Nephron (organoid): ENCODE data around the gene SH2D2A.
"Not testable (repeated sequence)": the region's sequence is repeated elsewhere in the genome, so short reads cannot be mapped to it uniquely, and the experiment has no call there.

Experiments
- H3K27ac Mint-ChIP-seq, 3 experiments: 2 replicates each; pipeline ENCODE4 v1.8.0; 2020; ENCODE audit warnings: mixed read lengths in 3 of 3, mild to moderate bottlenecking in 2 of 3, moderate library complexity in 1 of 3
- H3K27me3 Mint-ChIP-seq: 2 replicates; pipeline ENCODE4 v1.8.0; 2021; ENCODE audit warnings: low read depth, mild to moderate bottlenecking, moderate library complexity, mixed read lengths
- H3K36me3 Mint-ChIP-seq: 2 replicates; pipeline ENCODE4 v1.8.0; 2020; ENCODE audit warnings: low read depth, mixed read lengths
- H3K4me1 Mint-ChIP-seq: 2 replicates; pipeline ENCODE4 v1.8.0; 2020; ENCODE audit warnings: mixed read lengths
- H3K4me3 Mint-ChIP-seq, 3 experiments: 2 replicates each; pipeline ENCODE4 v1.8.0; 2020; ENCODE audit warnings: mild to moderate bottlenecking in 3 of 3, mixed read lengths in 3 of 3, moderate library complexity in 2 of 3
- H3K9me3 Mint-ChIP-seq: 2 replicates; pipeline ENCODE4 v1.8.0; 2020; ENCODE audit warnings: mixed read lengths
- CTCF ChIP-seq, 3 experiments: fragments of 200-600 bp; sonication (generic); IDR thresholded peaks; one replicate each; pipeline ENCODE4 v1.5.0; 2021; ENCODE audit warnings: antibody characterized with exemption in 3 of 3; ENCODE audit not compliant: unreplicated experiment in 3 of 3

The SH2D2A gene

GRCh38 chr1:156767101-156767878 lies 49.4 kb downstream of the SH2D2A start, which contains the start of gene PRCC:
Gene PRCC, plus strand, starts transcription at chr1:156767535. Its CDS starts 237 bp downstream, at chr1:156767772.
- Mint-ChIP-seq H3K27ac (peak within 1 kb of the TSS in 2 of 3 experiments; percentile 83 to 90), H3K4me1 (peaks cover 35% of the 10 kb centered on the region), H3K9me3 (no peaks in the 10 kb centered on the region), H3K36me3 (peaks cover 16% of the 10 kb centered on the region), H3K4me3 (no peak within 1 kb of the TSS), H3K27me3 (no peaks in the 10 kb centered on the region)
- no peak for TF ChIP-seq CTCF (IDR thresholded peaks at IDR 0.05; ENCODE audit: unreplicated experiment in 3 of 3)

- no peak overlapping the region for H3K4me3 Mint-ChIP-seq
- H3K9me3 Mint-ChIP-seq = no peaks in the 10 kb centered on the region
- no peaks in the 10 kb centered on the region for H3K27me3 Mint-ChIP-seq
- no peak for TF ChIP-seq CTCF (IDR thresholded peaks at IDR 0.05; ENCODE audit: unreplicated experiment in 3 of 3)
- peaks cover 16% of the 10 kb centered on the region for H3K36me3 Mint-ChIP-seq
- H3K27ac Mint-ChIP-seq = no peak overlapping the region
- peaks cover 32% of the 10 kb centered on the region for H3K4me1 Mint-ChIP-seq
Observed at GRCh38 chr1:156766298-156767100, 50.1 kb downstream of the SH2D2A start.

GRCh38 chr1:156765666-156766065 lies 51.0 kb downstream of the SH2D2A start:
- Mint-ChIP-seq H3K36me3 (peaks cover 7% of the 10 kb centered on the region), H3K9me3 (no peaks in the 10 kb centered on the region), H3K27me3 (no peaks in the 10 kb centered on the region), H3K4me1 (peaks cover 24% of the 10 kb centered on the region), H3K27ac (no peak overlapping the region), H3K4me3 (no peak overlapping the region)
- no peak for TF ChIP-seq CTCF (IDR thresholded peaks at IDR 0.05; ENCODE audit: unreplicated experiment in 3 of 3)

- H3K27ac Mint-ChIP-seq, H3K36me3 Mint-ChIP-seq, H3K4me3 Mint-ChIP-seq, H3K9me3 Mint-ChIP-seq, H3K27me3 Mint-ChIP-seq: not testable (repeated sequence)
- H3K4me1 Mint-ChIP-seq = peaks cover 26% of the 10 kb centered on the region
Observed at GRCh38 chr1:156765136-156765535, 51.5 kb downstream of the SH2D2A start.

- Mint-ChIP-seq H3K36me3 (peaks cover 4% of the 10 kb centered on the region), H3K27ac (peak overlapping the region in 1 of 3 experiments; percentile 30), H3K4me3 (no peak overlapping the region), H3K27me3 (no peaks in the 10 kb centered on the region), H3K4me1 (peaks cover 5% of the 10 kb centered on the region), H3K9me3 (no peaks in the 10 kb centered on the region)
- TF ChIP-seq CTCF (IDR thresholded peaks at IDR 0.05; ENCODE audit: unreplicated experiment in 3 of 3) = no peak
Observed at GRCh38 chr1:156760796-156761104, 55.9 kb downstream of the SH2D2A start.

- peaks cover 8% of the 10 kb centered on the region for H3K4me1 Mint-ChIP-seq
- peak overlapping the region in 2 of 3 experiments; percentile 20 to 30 for H3K27ac Mint-ChIP-seq
- TF ChIP-seq CTCF (IDR thresholded peaks at IDR 0.05; ENCODE audit: unreplicated experiment in 3 of 3) = no peak
- no peaks in the 10 kb centered on the region for H3K27me3 Mint-ChIP-seq
- H3K36me3 Mint-ChIP-seq = peaks cover 4% of the 10 kb centered on the region
- no peaks in the 10 kb centered on the region for H3K9me3 Mint-ChIP-seq
- H3K4me3 Mint-ChIP-seq = no peak overlapping the region
Observed at GRCh38 chr1:156760092-156760795, 56.4 kb downstream of the SH2D2A start.

- not testable (repeated sequence) for H3K27ac Mint-ChIP-seq, H3K36me3 Mint-ChIP-seq, H3K9me3 Mint-ChIP-seq, H3K27me3 Mint-ChIP-seq, H3K4me3 Mint-ChIP-seq
- peaks cover 22% of the 10 kb centered on the region for H3K4me1 Mint-ChIP-seq
Observed at GRCh38 chr1:156757572-156758253, 58.9 kb downstream of the SH2D2A start.
